ENCODE measurements around the gene ADCY7.

- TF ChIP-seq POLR2AphosphoS5 (IDR thresholded peaks at IDR 0.05) (no peak), POLR2A (IDR thresholded peaks at IDR 0.05) (no peak)
These were observed 97.3 kb downstream of the ADCY7 start for GRCh38 chr16:50363656-50364055.

Measured in gastroesophageal sphincter (tissue), 2 donors.